ENCODE measurements around the gene MINDY2.
"Not testable (repeated sequence)": the region's sequence is repeated elsewhere in the genome, so short reads cannot be mapped to it uniquely, and the experiment has no call there.

Gene MINDY2

DNA sequence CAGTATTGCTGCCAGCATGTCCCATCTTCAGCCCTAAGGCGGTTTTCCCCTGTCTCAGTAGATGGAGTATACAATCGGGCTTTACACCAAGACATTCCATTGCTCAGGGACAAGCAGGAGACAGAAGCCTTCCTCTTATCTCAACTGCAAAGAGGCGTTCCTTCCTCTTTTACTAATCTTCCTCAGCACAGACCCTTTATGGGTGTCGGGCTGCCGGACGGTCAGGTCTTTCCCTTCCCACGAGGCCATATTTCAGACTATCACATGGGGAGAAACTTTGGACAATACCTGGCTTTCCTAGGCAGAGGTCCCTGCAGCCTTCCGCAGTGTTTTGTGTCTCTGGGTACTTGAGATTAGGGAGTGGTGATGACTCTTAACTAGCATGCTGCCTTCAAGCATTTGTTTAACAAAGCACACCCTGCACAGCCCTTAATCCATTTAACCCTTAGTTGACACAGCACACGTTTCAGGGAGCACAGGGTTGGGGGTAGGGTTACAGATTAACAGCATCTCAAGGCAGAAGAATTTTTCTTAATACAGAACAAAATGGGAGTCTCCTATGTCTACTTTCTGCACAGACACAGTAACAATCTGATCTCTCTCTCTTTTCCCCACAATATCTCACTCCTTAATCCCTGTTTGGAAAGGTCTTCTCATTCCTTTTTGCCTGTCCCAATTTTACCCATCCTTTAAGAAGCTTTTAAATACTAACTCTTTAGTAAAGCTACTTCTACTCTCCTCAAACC lies 62.8 kb downstream of the MINDY2 start:
- DNase-seq = not testable (repeated sequence)

DNA sequence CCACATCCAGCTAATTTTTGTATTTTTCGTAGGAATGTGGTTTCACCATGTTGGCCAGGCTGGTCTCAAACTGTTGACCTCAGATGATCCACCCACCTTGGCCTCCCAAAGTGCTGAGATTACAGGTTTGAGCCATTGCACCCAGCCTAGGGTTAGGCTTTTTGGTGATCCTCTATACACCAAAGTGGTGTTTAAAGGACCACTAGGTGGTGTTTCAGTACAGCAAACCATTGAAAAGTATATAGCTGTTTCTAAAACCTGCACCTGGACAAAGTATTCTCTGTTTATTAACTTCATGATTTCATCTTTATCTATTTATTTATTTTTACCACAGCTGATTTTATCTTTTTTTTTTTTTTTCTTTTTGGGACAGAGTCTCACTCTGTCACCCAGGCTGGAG lies 68.4 kb downstream of the MINDY2 start:
- no peak for DNase-seq

DNA sequence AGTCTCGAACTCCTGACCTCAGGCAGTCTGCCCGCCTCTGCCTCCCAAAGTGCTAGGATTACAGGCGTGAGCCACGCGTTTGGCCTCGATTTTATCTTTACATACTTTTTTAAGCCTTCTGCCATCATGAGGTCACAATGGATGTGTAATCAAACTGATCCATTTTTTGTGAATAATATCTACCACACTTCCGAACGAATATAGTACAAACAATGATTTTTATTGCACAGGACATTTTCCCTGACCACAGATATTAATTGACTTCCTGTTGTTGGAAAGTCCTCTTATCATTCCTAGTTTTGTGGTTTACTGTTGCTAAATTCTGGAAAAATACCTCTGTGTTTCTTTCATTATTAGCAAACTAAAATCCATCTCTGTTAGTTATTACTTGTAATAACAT lies 68.9 kb downstream of the MINDY2 start:
- no peak for DNase-seq

DNA sequence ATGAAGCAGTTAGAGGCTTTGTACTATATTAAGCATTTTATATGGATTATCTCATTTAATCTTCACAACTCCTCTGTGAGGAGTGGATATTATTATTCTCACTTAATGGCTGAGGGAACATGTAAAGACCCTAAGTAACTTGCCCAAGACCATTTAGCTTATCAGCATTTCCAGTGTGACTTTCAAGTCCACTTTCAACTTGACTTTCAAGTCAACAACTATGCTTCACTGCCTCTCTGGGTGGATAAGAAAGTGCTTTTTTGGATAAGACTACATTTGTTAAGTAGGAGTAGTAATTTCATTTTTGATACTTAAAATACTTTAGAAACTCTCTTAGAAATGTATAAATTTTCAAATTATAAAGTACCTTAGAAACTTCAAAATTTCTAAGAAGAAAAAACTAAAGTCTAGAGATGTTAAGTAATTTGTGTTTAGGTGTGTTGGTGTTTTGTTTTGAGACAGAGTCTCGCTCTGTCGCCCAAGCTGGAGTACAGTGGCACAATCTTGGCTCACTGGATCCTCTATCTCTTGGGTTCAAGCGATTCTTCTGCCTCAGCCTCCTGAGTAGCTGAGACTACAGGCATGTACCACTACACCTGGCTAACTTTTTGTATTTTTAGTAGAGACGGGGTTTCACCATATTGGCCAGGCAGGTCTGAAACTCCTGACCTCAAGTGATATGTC lies 71.8 kb downstream of the MINDY2 start:
- no peak for DNase-seq

DNA sequence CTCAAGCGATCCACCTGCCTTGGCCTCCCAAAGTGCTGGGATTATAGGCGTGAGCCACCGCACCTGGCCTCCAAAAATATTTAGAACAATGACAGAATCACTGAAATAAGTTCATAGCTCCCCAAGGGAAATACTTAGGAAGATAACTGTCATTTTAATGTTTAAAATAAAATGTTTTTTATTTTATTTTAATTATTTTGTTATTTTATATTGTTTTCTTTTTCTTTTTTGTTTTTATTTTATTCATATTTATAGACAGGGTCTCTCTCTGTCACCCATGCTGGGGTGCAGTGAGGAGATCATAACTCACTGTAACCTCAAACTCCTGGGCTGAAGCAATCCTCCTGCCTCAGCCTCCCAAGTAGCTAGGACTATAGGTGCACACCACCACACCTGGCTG lies 80.1 kb downstream of the MINDY2 start:
- not testable (repeated sequence) for DNase-seq

DNA sequence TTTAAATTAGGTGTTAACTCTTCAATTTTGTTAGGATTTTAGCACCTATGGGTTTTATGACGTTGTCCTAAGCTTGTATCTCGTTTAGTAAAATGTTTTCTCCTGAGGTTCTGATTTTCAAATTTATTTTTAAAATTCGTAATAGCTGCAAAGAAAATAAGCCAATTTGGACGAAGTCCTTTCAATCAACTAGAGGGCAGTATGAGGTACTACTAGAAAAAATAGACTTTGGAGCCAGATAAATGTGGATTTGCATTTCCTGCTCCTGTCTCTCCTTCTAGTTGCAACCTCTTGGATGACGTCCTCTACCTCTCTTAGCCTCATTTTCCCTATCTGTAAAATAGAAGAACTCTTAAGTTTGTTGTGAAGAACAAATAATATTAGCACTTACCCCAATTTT lies 81.2 kb downstream of the MINDY2 start:
- DNase-seq = no peak

DNA sequence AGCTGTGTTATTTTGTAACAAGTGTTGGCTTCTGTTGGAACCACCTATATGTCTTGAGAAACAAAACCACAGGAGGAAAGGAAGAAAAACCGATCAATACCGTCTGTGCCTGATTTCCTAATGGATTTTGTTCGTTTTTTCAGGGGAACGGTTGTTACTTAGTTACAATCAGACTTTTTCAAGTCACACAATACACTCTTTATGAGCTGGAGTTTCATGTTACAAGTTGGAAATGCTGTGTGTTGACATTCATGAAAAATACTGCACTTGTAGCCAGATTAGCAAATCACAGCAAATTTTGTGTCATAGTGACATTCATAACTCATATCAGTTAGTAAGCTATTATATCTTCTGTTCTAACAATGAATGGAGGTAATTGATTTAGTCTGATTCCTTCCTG lies 83.5 kb downstream of the MINDY2 start:
- no peak for DNase-seq

DNA sequence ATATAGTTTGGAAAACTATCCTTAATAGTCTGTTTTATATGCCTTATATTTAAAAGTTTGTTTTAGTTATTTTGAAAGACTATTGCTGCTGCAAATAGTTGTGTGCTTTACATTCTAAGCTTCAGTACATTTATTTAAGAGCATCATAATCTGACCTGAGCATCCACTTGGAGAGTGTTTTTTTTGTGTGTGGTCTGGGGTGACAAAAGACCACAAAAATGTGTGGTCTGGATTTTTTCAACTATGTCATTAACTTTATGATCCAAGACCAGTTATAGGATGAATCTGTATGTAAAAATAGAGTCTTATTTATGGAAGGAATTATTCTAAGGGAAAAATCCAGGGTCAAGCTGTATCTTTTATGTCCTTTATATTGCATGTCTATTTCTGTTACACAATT lies 85.0 kb downstream of the MINDY2 start:
- DNase-seq = no peak

DNA sequence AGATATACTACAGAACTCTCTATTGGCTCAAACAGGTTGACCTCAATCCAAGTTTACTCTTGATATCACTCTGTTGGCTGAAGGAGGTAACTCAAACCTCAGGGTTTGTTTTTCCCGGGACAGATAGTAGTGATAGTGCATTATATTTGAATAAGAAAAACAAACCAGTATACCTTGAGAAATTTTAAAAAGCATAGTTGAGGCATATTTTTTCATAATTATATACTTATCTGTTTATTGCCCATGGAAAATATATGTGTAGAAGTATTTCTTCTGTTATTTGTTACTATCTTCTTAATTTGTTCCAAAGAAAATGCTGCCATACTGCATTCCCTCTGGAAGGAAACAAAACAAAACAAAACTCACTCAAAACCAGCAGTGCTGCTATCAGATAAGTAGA lies 85.5 kb downstream of the MINDY2 start:
- not testable (repeated sequence) for DNase-seq

DNA sequence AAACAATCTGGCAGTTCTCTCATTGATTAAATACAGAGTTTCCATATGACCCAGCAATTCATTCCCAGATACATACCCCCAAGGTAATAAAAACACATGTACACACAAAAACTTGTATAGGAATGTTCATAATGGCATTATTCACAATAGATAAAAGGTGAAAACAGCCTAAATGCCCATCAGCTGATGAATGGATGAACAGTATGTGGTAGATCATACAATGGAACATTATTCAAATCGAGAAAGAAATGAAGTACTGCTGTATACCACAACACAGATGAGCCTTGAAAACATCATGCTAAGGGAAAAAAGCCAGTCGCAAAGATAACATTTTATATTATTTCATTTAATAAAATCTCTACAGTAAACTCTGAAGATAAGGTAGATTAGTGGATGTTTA lies 91.2 kb downstream of the MINDY2 start:
- no peak for DNase-seq

DNA sequence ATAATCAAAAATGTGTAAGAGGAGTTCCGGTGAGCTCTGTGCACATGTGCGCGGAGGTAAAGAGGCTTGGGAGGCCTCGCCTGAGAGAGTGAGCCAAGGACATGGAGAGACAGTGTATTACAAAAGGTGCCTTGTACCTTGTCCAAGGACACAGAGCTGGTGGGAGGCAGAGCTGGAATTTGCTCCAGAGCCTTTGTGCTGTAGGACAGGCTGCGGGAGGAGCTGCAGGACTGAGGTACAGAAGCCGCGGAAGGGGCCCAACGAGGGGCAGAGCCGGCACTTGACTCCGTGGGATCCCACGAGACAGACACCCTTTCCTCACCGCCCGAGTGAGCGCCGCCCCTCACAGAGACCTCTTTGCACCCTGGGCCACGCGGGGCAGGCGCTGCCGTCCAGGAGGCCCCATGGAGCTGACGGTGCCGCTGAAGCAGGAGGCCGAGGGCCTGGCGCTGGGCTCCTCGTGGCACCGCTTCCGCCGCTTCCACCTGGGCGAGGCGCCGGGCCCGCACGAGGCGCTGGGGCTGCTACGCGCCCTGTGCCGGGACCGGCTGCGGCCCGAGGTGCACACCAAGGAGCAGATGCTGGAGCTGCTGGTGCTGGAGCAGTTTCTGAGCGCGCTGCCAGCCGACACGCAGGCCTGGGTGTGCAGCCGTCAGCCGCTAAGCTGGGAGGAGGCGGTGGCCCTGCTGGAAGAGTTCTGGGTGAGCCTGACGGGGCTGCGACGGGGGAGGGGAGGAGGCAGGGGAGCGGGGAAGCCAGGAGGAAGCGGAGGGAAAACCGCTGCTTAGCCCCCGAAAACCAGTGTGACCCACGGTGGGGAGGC lies 93.7 kb downstream of the MINDY2 start:
- DNase-seq = no peak

DNA sequence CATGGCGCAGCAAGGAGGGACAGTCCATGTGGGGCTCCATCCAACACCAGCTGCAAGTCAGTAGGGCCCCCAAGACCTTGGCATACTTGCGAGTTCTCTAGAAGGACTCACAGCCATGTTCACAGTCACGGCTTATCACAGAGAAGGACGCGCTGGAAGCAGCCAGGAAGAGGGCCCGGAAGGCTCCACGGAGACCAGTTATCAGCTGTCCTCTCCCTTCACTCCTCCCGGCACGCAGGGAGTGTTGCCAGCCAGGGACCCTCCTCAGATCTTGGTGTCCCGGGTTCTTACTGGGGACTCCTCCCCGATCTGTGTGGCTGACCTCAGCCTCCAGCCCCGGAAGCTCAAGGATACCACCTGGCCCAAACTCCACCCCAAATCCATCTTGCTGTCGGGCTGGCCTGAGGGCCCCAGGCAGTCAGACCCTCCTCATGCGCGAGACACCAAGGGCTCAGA lies 94.4 kb downstream of the MINDY2 start:
- no peak for DNase-seq

DNA sequence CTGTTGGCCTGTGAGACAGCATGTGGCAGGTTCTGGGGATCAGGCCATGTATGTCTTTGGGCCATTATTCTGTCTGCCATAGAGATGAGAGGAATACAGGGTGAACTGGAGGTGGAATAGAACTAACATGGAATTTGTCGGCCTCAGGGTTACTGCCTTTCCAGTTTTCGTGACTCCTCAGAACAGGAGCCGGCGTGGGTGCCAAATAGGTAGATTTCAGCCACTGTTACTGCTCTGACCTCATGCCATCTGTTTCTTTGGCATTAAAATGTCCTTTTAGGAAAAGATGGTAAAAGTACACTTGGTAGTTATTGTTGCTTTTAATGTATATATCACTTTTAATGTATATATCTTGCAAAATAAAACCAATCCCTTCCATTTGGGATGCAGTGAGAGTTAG lies 96.8 kb downstream of the MINDY2 start:
- DNase-seq = no peak

DNA sequence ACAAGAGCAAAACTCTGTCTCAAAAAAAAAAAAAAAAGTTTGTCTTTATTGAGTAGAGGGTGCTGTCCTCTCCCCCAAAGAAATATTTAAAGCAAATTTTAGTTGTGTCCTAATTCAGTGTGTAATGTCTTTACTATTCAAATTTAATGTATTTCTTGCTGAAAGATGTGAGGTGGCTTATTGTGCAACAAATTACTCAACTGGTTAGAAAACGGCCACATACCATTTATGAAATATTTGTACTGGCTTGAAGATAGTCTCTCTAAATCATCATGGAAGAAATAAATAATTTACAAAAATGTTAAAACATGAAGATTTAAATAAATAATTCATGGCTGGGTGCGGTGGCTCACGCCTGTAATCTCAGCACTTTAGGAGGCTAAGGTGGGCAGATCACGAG lies 99.3 kb downstream of the MINDY2 start:
- no peak for DNase-seq

DNA sequence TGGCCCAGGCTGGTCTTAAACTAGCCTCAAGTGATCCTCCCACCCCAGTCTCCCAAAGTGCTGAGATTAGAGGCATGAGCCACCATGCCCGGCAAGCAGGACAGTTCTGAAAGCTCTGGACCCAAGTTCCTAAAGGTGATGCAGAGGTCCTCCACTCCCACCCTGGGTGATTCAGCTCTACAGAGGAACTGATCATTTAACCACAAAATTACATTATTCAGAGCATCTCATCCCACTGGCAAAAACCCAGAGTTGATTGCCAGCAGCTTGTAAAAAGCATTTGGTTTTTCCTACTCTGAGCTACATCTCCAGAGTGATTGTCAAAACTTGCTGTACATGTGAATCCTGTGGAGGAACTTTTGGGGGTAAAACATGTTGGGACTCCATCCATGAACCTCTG lies 102.2 kb downstream of the MINDY2 start:
- DNase-seq = no peak

DNA sequence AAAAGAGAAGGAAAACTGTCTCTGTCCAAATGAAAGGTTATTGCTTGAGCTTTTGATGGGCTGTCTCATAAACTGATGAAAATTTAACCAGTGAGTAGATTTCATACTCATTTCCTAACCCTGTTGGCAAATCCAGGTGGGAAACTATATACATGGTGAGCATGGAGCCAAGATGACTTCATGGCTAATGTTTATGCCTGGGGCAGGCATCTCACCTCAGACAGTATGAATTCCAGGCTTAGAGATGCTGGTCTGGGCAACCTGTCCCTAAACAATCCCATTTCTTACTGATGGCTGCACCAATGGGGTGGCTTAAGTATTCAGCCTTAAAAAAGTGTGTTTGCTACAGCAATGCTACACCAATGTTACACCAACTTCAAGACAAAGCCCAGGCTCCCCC lies 104.2 kb downstream of the MINDY2 start:
- DNase-seq = no peak

DNA sequence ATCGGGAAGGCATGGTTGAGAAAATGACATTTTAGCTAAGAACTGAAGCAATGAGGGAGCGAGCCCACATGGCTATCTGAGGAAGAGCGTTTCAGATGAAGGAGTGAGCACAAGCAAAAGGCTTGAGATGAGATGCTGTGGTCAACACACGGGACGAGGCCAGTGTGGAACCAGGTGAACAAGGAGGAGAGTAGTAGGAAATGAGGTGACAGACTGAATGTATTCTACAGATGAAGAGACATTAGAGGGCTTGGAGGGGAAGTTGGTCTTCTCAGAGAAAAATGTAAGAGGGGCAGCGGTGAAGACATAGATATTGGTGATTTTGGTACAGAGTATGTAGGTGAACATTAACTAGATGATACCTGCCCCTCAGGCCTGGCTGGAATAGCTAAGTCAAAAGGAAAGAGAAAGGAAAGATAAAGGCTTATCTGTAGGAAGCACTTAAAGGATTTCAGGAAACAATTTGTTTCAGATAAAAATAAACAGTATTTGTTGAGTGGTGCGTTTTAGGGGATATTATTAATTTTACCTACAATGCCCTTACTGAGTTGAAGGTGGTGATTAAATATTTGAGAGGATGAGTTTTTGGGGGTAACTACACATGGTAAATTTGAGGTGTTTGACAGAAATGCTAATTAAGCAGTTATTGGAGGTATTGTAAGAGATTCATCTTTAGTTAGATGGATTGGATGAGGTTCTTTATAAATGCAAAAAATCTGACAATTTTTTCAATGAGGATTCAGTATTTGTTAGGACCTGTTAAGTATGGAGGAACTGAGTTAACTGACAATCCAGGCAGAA lies 105.4 kb downstream of the MINDY2 start:
- DNase-seq = no peak

DNA sequence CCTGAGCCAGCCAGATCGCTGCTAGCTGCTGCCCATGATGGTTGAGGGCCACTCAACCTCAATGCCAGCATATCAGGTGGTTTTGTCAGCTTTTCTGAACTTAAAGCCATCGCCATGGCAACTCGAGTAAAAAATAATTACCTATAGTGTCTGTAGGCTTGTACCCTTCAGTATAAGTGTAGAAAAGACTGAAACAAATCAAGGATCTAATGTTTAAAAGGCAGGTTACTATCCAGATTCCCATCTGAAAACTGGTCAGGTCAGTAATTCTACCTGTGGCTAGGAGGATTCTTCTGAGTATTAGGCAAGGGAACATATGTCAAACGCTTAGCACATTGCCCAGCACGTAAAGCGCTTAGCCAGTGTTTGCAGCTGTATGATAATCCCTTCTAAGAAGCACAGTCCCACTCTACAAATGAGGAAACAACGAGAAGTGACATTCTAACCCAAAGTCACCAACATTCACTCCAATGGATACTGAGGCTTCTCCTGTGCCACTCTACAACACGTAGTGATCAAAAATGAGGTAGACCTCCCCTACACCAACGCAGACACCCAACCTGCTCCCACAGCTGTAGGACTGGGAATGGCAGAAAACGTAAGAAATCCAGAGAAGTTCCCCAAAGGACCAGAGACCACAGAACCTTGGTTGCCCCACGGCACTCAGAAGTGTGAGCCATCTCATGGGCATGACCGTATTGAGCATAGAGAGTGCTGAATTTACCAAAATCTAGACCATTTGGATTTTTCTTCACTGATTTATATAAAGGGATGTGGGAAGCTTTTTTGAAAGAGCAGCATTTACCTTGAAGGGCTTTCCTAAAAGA lies 107.1 kb downstream of the MINDY2 start:
- DNase-seq = no peak

DNA sequence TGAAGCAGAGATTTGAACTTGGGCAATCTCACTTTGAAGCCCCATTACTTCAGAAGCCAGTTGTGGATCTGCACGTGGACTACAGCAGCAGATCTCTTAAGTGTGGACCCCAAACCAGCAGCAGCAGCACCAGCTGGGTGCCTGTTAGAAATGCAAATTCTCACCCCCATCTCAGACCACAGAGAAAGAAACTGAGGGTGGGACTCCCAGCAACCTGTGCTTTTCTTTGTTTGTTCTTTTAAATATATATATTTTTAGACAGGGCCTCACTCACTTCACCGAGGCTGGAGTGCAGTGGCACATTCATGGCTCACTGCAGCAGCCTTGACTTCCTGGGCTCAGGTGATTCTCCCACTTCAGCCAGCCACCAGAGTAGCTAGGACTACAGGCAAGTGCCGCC lies 109.2 kb downstream of the MINDY2 start:
- DNase-seq = no peak

DNA sequence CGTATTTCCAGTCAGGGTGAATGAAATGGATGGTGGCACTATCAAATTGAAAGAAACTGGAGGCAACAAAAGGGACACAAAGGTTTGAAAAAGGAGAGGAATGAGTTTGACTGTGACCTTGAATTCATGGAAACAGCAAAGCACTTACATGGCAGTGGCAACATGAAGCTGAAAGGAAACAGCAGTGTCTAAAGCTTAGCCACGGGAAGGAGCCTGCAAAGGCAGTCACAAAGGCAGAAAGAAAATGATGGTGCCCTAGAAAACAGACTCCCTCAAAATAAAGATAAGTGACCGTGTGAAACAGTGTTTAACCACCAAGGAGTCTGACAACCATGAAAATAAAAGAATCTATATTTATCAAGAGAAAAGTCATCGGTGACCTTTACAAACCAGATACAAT lies 111.1 kb downstream of the MINDY2 start:
- DNase-seq = no peak

DNA sequence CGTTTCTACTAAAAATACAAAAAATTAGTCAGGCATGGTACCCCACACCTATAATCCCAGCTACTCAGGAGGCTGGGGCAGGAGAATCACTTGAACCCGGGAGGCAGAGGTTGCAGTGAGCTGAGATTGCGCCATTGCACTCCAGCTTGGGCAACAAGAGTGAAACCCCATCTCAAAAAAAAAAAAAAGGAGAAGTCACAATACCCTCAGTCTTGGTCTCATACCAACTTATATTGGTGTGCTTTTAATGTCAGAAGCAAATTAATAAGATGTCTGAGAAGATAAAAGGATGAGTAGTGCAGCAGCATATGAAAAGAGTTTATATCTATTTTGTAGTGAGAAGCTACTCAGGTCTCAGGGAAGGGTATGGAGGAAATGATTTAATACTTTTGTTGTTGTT lies 112.8 kb downstream of the MINDY2 start:
- not testable (repeated sequence) for DNase-seq

DNA sequence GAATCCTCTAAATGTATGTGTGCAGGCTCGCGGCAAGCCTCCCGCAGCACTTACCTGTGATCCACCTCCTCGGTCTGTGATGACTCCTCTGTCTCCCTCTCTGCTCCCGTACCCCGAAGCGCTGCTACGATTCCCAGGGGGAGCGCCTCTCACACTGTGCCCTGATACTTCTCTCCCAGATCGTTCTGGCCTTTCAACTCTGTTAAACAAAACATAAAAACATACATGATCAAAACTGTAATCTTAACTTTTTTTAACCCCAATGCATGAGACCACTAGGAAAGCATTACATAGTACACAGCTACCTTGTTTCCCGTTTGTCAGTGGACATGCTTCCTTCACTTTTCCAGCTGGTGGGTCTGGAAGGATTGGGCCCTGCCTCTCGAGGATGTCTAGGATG lies 115.8 kb downstream of the MINDY2 start:
- DNase-seq = no peak

All from stimulated activated CD4-positive, alpha-beta T cell treated with anti-CD3 and anti-CD28 coated beads, Interleukin-4, amount 100 ng/mL, for 24 hours (primary cell).